Loucy (cell line): ENCODE data around the gene P2RY2.

Experiments used
- H2AFZ ChIP-seq: fragments of 200-600 bp; sonication (generic); 2 replicates; pipeline ENCODE4 v1.6.0; 2016; ENCODE audit warnings: antibody characterized with exemption, mild to moderate bottlenecking, low read length, moderate library complexity
- H3F3A ChIP-seq: fragments of 200-600 bp; 2 replicates; pipeline ENCODE4 v1.6.0; 2016; ENCODE audit warnings: antibody characterized with exemption, low read depth, mild to moderate bottlenecking
- H3K27me3 ChIP-seq: fragments of 200-600 bp; sonication (generic); 2 replicates; pipeline ENCODE4 v1.6.1; 2014; ENCODE audit warnings: low read length, mild to moderate bottlenecking; ENCODE audit not compliant: insufficient read depth, poor library complexity, severe bottlenecking
- H3K36me3 ChIP-seq: fragments of 200-600 bp; sonication (generic); 2 replicates; pipeline ENCODE4 v1.6.1; 2016; ENCODE audit warnings: low read length; ENCODE audit not compliant: insufficient read depth
- H3K4me1 ChIP-seq: fragments of 200-600 bp; sonication (generic); 2 replicates; pipeline ENCODE4 v1.5.1; 2014; ENCODE audit warnings: low read length, mild to moderate bottlenecking; ENCODE audit not compliant: insufficient read depth, poor library complexity, severe bottlenecking
- H3K4me2 ChIP-seq: fragments of 200-600 bp; sonication (generic); 2 replicates; pipeline ENCODE4 v1.6.0; 2014; ENCODE audit warnings: antibody characterized with exemption, low read length, low read depth, mild to moderate bottlenecking; ENCODE audit not compliant: poor library complexity, severe bottlenecking
- H3K4me3 ChIP-seq: fragments of 200-600 bp; sonication (generic); 2 replicates; pipeline ENCODE4 v1.5.1; 2014; ENCODE audit warnings: low read length, mild to moderate bottlenecking, mixed read lengths; ENCODE audit not compliant: poor library complexity, severe bottlenecking
- H3K79me2 ChIP-seq: fragments of 200-600 bp; sonication (generic); 2 replicates; pipeline ENCODE4 v1.6.1; 2014; ENCODE audit warnings: low read length; ENCODE audit not compliant: insufficient read depth
- H3K9ac ChIP-seq: fragments of 200-600 bp; sonication (generic); 2 replicates; pipeline ENCODE4 v1.6.0; 2014; ENCODE audit warnings: mild to moderate bottlenecking, low read depth, low read length, moderate library complexity; ENCODE audit not compliant: poor library complexity, severe bottlenecking
- H3K9me2 ChIP-seq: fragments of 200-600 bp; sonication (generic); replicated peaks from 2 replicates; pipeline ENCODE4 v1.6.1; 2016; ENCODE audit warnings: low read depth, low read length, mixed read lengths
- H3K9me3 ChIP-seq: fragments of 200-600 bp; sonication (generic); 2 replicates; pipeline ENCODE4 v1.6.1; 2014; ENCODE audit warnings: mild to moderate bottlenecking, antibody characterized with exemption, low read length, low read depth; ENCODE audit not compliant: insufficient read depth
- H4K20me1 ChIP-seq: fragments of 200-600 bp; sonication (generic); 2 replicates; pipeline ENCODE4 v1.6.0; 2014; ENCODE audit warnings: antibody characterized with exemption, low read length, mild to moderate bottlenecking; ENCODE audit not compliant: insufficient read depth, poor library complexity, severe bottlenecking
- CTCF ChIP-seq: fragments of 200-600 bp; sonication (generic); conservative IDR thresholded peaks from 2 replicates; pipeline ENCODE4 v1.5.1; 2014; ENCODE audit warnings: mild to moderate bottlenecking, antibody characterized with exemption, low read length
- EZH2phosphoT487 ChIP-seq: fragments of 200-600 bp; IDR thresholded peaks from 2 replicates; pipeline ENCODE4 v1.6.1; 2018; ENCODE audit warnings: antibody characterized with exemption, mild to moderate bottlenecking, moderate library complexity, borderline replicate concordance

Gene P2RY2

GRCh38 chr11:73185680-73186293 lies 32.3 kb upstream of the P2RY2 start:
- Histone ChIP-seq H4K20me1 (no peaks in the 10 kb centered on the region), H3K4me1 (no peaks in the 10 kb centered on the region), H3K79me2 (no peaks in the 10 kb centered on the region), H3K27me3 (no peaks in the 10 kb centered on the region), H3K4me2 (no peak overlapping the region), H3K4me3 (no peak overlapping the region), H3K9me3 (no peaks in the 10 kb centered on the region), H2AFZ (peak overlapping the region; percentile 82), H3K9ac (no peak overlapping the region), H3F3A (no peaks in the 10 kb centered on the region), H3K36me3 (no peaks in the 10 kb centered on the region), H3K9me2 (no peaks in the 10 kb centered on the region)
- no peak for TF ChIP-seq EZH2phosphoT487
- TF ChIP-seq CTCF, result no peak

GRCh38 chr11:73186294-73186850 lies 31.7 kb upstream of the P2RY2 start:
- H2AFZ ChIP-seq, result no peak overlapping the region; the same call in 1 of the 2 replicates
- no peak overlapping the region for H3K9ac ChIP-seq
- H3K4me1 ChIP-seq, result no peaks in the 10 kb centered on the region
- H3K27me3 ChIP-seq, result no peaks in the 10 kb centered on the region
- no peaks in the 10 kb centered on the region for H3K79me2 ChIP-seq
- H4K20me1 ChIP-seq, result no peaks in the 10 kb centered on the region
- H3K9me3 ChIP-seq, result no peaks in the 10 kb centered on the region
- TF ChIP-seq CTCF, result no peak
- no peak for TF ChIP-seq EZH2phosphoT487
- no peak overlapping the region for H3K4me2 ChIP-seq
- H3K36me3 ChIP-seq, result no peaks in the 10 kb centered on the region
- H3F3A ChIP-seq, result no peaks in the 10 kb centered on the region
- H3K4me3 ChIP-seq, result no peak overlapping the region
- H3K9me2 ChIP-seq, result no peaks in the 10 kb centered on the region

GRCh38 chr11:73186886-73187285 lies 31.2 kb upstream of the P2RY2 start:
- Histone ChIP-seq H3F3A (no peaks in the 10 kb centered on the region), H2AFZ (no peak overlapping the region), H3K4me2 (no peak overlapping the region), H3K4me1 (no peaks in the 10 kb centered on the region), H3K9me3 (no peaks in the 10 kb centered on the region), H4K20me1 (no peaks in the 10 kb centered on the region), H3K27me3 (no peaks in the 10 kb centered on the region), H3K36me3 (no peaks in the 10 kb centered on the region), H3K79me2 (no peaks in the 10 kb centered on the region), H3K9me2 (no peaks in the 10 kb centered on the region), H3K4me3 (no peak overlapping the region), H3K9ac (no peak overlapping the region)
- TF ChIP-seq EZH2phosphoT487 (no peak), CTCF (no peak)
